Dedifferentiated amniotic fluid mesenchymal stem cell (primary cell): Measurements from ENCODE around the gene HSPA4L.

Experiments
- DNase-seq: peaks from one replicate; pipeline ENCODE4 v3.0.0-alpha.2; 2016; ENCODE audit errors: extremely low spot score

HSPA4L gene

DNA sequence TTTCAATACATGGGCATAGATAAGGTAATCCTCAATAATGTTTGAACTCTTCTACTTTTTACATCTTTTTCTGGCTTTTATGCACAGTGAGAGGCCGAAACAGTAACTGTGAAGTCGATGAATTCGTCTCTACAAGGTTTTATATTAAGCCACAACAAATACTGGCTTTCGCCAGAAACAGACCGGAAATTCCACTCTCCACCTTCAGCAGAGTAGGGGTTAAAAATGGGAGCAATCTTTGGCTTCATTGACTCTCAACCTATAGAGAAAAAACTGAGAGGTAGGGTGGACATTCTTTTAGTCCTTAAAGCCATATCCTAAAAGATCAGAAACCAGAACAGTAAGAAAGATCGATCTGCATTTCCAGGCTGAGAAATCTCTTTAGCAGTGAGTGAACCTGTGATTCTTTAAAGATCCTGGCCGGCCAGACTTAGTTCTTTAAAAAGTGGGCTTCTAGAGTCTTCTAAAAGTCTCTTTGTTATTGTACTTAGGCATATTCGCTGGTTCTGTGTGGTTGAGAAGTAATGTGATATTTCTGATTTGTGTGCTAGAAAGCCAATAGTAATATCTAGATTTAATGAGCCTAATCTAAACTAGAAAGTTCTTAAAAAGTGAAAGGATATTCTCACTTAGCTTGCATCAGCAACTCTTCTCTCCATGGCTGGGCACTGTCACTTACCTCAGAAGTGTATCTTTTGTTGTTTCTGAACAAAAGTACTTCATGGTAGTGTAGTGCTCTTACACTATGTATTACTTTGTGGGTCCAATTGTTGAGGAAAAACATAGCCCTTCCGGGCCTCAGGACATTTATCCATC is 2.0 kb downstream of the HSPA4L start:
- DNase-seq: no peak

DNA sequence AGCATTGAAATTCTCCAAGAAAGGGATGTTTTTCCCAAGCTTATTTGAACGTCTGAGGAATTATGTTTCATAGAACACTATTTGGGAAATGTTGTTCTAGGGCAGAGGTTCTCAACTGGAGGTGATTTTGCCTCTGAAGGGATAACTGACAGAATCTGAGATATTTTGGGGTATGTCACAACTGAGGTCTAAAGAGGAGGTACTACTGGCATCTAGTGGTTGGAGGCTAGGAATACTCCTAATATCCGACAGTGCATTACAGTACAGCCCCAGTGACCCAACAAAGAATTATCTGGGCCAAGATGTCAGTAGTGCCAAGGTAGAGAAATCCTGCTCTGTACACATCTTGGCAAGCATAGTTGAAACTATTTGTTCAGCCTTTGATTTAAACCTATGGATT is 6.4 kb downstream of the HSPA4L start:
- DNase-seq: no peak

DNA sequence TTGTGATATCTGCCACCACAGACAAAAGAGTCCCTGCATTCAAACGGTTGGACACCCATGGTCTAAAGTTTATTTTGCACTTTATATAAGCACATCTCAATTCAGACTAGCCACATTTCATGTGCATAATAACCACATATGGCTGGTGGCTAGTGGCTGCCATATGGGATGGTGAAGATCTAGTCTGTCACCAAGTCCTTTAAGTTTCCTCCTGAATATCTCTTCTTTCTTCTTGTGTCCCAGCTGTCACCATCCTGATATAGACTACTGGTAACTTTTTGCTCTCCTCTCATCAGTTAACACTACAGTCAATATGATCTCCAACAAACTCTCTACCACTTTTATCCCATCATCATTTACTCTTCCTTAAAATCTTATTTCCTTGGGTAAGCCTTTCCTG is 9.3 kb downstream of the HSPA4L start:
- no peak for DNase-seq

GRCh38 chr4:127793528-127793927 is 11.4 kb downstream of the HSPA4L start:
- no peak for DNase-seq

DNA sequence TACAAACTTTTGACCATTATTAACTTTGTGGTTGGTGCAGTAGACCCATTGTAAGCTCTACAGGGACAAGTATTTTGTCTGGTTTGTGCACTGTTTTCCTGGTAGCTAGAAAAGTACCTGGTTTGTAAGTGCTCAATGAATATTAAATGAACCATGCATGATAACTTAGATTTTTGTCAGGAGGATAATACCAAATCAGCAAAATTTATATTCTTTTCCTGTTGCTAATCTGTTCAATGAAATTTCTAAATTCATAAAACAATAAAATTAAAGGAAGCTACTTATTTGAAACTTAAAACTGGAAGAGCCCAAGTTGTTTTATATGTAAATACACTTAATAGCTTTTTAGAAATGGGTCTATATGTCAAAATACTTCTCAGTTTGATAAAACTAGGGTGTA is 17.6 kb downstream of the HSPA4L start:
- no peak for DNase-seq

DNA sequence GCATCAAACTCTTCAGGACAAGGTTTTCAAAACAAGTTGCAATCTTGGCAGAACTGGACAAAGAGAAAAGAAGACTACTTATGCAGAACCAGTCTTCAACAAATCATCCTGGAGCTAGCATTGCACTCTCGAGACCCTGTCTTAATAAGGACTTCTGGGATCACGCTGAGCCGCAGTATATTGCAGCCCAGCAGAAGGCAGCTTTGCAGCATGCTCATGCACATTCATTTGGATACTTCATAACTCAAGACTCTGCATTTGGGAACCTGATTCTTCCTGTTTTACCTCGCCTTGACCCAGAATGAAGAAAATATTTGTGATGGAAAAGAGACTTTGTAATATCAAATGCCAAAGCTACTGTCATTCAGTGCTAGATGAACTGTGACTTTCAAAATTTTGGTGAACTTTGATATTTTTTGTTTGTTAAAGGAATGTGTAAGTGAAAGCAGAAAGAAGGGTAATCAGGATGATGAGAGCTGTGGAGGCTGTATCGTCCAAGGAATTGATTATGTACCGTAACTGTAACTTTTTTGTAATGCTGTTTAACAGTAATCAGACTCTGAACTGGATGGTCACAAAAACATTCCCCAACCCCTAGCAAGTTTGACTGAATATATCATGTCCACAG is 27.2 kb downstream of the HSPA4L start:
- no peak for DNase-seq

DNA sequence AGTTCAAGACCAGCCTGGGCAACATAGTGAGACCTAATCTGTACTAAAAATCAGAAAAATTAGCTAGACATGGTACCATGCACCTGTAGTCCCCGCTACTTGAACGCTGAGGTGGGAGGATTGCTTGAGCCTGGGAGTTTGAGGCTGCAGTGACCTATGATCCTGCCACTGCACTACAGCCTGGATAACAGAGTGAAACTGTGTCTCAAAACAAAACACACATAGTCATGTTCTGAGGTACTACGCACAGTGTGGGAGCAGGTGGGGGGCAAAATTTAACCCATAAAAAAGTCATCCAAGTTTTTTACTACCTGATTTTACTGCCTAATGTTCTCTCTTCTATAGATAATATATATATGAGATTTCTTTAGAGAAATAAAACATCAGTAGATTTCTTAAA is 28.4 kb downstream of the HSPA4L start:
- DNase-seq: no peak

DNA sequence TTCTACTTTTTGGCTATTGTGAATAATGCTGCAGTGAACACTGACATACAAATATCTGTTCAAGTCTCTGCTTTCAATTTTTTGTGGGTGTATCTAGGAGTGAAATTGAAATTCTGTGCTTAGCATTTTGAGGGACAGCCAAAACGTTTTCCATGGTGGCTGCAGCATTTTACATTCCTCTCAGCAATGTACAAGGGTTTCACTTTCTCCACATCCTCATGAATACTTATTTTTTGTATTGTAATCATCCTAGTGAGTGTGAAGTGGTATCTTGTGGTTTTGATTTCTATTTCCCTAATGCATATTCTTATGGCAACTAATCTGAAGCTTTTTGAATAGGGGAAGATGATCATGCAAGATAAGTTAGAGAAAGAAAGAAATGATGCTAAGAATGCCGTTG is 40.3 kb downstream of the HSPA4L start:
- peak; percentile 5 for DNase-seq

DNA sequence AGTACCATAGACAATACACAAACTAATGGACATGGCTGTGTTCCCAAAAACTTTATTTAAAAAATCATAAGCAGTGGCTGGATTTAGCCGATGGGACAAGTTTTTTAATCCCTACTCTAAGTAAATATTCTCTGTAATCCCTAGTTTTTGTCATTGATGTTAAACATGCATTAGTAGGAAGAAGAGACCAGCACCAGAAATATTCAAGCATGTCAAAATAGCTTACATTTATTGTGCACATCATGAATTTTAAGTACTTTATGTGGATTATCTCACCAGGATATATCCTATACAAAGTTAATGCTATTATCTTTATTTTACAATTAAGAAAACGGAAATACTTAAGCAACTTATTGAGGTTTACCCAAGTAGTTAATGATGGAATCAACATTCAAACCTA is 46.0 kb downstream of the HSPA4L start:
- peak; percentile 9 for DNase-seq

GRCh38 chr4:127829014-127829413 is 46.9 kb downstream of the HSPA4L start:
- peak; percentile 2 for DNase-seq

DNA sequence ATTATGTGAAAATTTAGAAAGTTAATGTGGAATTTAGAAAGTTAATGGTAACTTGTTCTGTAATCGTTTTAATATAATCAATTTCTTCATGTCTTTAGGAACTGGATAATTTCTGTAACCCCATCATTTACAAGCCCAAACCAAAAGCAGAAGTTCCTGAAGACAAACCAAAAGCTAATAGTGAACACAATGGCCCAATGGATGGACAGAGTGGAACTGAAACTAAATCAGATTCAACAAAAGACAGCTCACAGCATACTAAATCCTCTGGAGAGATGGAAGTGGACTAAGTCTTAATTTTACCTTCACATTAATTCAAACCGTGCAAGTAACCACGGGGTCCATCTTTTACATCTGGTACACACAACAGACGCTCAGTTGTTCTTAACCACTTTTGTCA is 50.5 kb downstream of the HSPA4L start:
- DNase-seq: peak; percentile 8

- DNase-seq: no peak
Observed at GRCh38 chr4:127843704-127844600, 61.8 kb downstream of the HSPA4L start.

DNA sequence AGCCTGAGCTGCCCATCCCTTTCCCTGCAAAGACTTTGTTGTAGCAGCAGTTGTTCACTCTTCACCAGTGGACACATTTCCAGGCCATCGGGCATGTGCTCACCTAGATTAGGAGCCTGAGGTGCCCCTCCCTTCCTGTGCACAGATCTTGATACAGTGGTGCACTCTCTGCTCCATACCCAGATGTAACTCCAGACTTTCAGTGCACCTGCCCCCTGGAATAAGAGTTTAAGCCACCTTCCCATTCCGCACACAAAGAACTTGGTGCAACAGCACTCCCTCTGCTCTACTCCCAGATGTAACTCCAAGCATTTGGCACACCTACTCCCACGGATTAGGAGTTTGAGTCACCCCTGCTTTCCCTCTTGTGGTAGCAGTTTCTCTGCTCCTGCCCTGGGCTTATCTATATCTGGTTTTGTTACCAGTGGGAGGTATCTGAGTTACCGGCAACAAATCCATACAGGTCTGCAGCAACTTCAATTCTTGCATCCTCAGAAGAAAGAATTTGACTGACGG is 62.5 kb downstream of the HSPA4L start:
- DNase-seq: no peak

DNA sequence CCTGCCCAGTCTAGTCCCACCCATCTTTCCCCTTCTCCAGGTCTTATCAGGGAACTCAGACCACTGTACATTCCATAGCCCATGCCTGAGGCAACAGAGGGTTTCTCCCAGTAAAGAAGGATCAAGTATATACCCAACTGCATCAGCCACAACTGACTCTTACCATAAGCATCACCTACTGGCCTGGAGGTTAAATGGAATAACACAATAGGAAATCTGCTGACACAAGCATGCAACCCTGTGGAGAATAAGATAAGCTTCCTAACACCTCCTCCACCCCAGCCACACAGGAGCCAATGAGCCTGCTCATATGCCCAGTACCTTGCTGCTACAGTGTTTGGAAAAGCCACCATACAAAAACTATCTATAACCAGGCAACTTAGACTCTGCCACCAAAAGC is 63.9 kb downstream of the HSPA4L start:
- DNase-seq: no peak

- DNase-seq: no peak
Observed at GRCh38 chr4:127846765-127847164, 64.6 kb downstream of the HSPA4L start.

DNA sequence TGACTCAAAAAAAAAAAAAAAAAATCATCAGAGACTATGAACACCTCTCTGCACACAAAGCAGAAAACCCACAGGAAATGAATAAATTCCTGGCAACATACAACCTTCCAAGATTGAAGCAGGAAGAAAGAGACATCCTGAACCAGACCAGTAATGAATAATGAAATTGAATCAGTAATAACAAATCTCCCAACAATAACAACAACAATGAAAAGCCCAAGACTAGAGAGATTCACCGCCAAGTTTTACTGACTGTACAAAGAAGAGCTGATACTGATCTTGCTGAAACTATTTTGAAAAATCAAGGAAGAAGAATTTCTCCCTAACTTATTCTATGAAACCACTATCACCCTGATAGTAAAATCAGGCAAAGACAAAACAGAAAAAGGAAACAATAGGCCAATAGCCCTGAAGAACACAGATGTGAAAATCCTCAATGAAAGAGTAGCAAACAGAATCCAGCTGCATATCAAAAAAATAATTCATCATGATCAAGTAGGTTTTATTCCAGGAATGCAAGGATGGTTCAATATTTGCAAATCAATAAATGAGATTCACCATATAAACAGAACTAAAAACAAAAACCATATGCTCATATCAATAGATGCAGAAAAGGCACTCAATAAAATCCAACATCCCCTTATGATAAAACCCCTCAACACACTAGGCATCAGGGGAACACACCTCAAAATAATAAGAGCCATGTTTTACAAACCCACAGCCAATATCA is 67.5 kb downstream of the HSPA4L start:
- no peak for DNase-seq

- no peak for DNase-seq
Observed at GRCh38 chr4:127852661-127853060, 70.5 kb downstream of the HSPA4L start.

GRCh38 chr4:127856196-127856812 is 74.2 kb downstream of the HSPA4L start:
- DNase-seq: no peak

DNA sequence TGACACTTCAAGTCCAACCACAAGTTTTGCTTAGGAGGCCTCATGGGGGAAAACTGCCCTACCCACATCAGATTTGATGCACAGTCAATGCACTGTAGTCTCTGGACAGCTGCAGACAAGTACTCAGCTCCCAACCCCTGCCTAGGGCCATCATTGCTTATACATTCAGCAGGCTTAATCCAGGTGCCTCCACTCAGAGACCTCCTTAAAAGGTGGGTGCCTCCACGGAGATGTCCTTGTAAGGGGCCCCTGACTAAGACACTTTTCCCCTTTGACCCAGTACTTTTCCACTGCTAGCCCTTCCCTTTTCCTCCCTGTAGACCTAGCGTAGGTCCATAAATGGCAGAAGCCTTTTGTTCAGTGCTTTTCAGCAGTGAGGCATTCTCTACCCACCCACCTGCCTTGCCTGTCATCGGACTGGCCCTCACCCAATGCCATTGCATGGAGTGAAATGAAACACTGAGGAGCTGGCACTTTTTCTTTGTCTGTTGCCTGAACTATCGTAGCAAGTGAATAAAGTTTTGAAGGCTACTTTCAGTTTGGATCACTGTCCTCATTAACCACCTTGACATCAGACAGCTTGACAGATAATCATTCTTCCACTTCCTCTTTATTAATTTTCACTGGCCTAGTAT is 74.8 kb downstream of the HSPA4L start:
- peak; percentile 87 for DNase-seq

DNA sequence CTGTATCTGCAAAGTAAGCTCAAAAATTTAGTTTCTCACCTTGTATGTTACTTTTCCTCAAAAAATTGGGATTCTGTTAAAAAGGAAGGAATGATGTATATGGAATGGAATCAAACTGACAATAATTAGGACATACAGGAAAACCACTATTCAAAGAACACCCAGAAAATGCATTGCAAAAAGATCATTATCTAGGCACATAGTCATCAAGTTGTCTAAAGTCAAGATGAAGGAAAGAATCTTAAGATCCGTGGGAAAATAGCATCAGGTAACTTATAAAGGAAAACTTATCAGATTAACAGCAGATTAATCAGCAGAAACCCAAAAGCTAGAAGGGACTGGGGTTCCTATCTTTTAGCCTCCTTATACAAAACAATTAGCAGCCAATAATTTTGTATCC is 75.5 kb downstream of the HSPA4L start:
- no peak for DNase-seq

DNA sequence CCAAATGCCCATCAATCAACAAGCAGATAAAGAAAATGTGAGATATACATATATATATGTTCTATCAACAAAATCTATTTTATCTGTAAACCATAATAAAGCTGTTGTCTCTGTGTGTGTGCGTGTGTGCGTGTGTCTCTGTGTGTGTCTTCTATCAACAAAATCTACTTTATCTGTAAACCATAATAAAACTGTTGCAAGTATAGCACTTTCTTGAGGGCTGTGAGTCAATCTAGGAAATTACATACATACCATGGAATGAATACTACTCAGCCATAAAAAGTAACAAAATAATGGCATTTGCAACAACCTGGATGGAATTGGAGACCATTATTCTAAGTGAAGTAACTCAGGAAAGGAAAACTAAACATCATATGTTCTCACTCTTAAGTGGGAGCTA is 86.1 kb downstream of the HSPA4L start:
- DNase-seq: no peak
